Measurements from ENCODE around the gene GRIK4. TPM values are rescaled to one million over a fixed set of nuclear protein-coding genes. Genes with fewer than 3 reads are reported as not detected.

Gene GRIK4
- total and polyA plus RNA-seq, 2 donors from 2014 or later: 0.25 TPM; not detected in 1

DNA sequence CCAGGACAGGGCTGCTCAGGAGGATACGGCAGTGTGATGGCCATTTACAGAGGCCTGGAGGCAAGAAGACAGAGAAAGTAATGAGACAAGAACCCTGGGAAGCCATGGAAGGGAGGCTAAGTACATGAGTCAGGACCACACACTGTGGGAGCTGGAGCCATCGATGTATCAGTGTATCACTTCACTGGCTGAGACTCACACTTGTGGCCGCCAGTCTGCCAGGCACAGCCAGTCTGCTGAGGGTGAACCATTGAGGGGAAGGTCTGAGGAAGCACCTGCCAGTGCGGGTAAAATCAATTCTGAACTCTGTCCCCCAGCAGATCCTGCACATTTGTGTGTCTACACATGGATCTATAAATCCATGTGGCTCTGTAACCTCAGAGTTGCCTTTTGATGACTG, 195.6 kb downstream of the GRIK4 start:
- intact Hi-C loops (cut with DNase I): no loop called here
- Histone ChIP-seq H3K27me3 (ENCODE audit: control insufficient read depth, insufficient read depth, low read length) (no peaks in the 10 kb centered on the region), H3K9ac (ENCODE audit: low read length in 3 of 3) (no peak overlapping the region), H3K27ac (ENCODE audit: low read depth in 2 of 2, low read length in 2 of 2) (no peak overlapping the region), H3K4me1 (ENCODE audit: control insufficient read depth in 2 of 3, insufficient read depth in 2 of 3, low read depth in 1 of 3, low read length in 3 of 3) (peaks cover 0 to 3% (median 3%) of the 10 kb centered on the region in 3 donors), H3K4me3 (ENCODE audit: low read length in 3 of 3) (no peak overlapping the region), H3K36me3 (ENCODE audit: control insufficient read depth in 2 of 3, insufficient read depth in 3 of 3, low read length in 3 of 3) (no peaks in the 10 kb centered on the region), H3K9me3 (ENCODE audit: control insufficient read depth in 2 of 3, insufficient read depth in 1 of 3, low read length in 3 of 3) (peaks cover 0 to 6% (median 3%) of the 10 kb centered on the region in 3 donors)
- no peak for DNase-seq
- TF ChIP-seq, protein P1, sequence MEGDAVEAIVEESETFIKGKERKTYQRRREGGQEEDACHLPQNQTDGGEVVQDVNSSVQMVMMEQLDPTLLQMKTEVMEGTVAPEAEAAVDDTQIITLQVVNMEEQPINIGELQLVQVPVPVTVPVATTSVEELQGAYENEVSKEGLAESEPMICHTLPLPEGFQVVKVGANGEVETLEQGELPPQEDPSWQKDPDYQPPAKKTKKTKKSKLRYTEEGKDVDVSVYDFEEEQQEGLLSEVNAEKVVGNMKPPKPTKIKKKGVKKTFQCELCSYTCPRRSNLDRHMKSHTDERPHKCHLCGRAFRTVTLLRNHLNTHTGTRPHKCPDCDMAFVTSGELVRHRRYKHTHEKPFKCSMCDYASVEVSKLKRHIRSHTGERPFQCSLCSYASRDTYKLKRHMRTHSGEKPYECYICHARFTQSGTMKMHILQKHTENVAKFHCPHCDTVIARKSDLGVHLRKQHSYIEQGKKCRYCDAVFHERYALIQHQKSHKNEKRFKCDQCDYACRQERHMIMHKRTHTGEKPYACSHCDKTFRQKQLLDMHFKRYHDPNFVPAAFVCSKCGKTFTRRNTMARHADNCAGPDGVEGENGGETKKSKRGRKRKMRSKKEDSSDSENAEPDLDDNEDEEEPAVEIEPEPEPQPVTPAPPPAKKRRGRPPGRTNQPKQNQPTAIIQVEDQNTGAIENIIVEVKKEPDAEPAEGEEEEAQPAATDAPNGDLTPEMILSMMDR (IDR thresholded peaks at IDR 0.05; ENCODE audit: borderline replicate concordance, extremely low read depth, insufficient read depth): no peak
- no peak for FAIRE-seq

DNA sequence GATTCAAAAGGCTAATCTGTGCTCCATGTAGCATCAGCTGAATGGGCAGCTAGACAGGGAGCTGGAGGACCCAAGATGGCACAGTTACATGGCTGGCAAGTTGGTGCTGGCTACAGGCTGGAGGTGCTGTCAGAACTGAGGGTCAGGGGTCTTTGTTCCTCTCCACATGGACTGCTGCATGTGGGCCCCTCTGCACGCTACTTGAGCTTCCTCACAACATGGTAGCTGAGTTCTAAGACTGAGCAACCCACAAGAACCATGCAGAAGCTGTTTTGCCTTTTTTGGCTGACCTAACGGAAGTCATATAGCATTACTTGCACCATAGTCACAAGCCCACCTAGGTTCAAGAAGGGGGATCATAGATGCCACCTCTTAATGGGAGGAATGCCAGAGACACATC, 196.1 kb downstream of the GRIK4 start:
- Histone ChIP-seq H3K27ac (ENCODE audit: low read depth in 2 of 2, low read length in 2 of 2) (no peak overlapping the region), H3K4me3 (ENCODE audit: low read length in 3 of 3) (no peak overlapping the region), H3K9me3 (ENCODE audit: control insufficient read depth in 2 of 3, insufficient read depth in 1 of 3, low read length in 3 of 3) (peaks cover 0 to 6% (median 3%) of the 10 kb centered on the region in 3 donors), H3K9ac (ENCODE audit: low read length in 3 of 3) (no peak overlapping the region), H3K4me1 (ENCODE audit: control insufficient read depth in 2 of 3, insufficient read depth in 2 of 3, low read depth in 1 of 3, low read length in 3 of 3) (peaks cover 0 to 3% (median 3%) of the 10 kb centered on the region in 3 donors), H3K27me3 (ENCODE audit: control insufficient read depth, insufficient read depth, low read length) (no peaks in the 10 kb centered on the region), H3K36me3 (ENCODE audit: control insufficient read depth in 2 of 3, insufficient read depth in 3 of 3, low read length in 3 of 3) (no peaks in the 10 kb centered on the region)
- FAIRE-seq (no peak), DNase-seq (peak in 1 of 5 donors; percentile 14)
- intact Hi-C loops (cut with DNase I): no loop called here
- TF ChIP-seq, protein P1 (IDR thresholded peaks at IDR 0.05; ENCODE audit: borderline replicate concordance, extremely low read depth, insufficient read depth): no peak

DNA sequence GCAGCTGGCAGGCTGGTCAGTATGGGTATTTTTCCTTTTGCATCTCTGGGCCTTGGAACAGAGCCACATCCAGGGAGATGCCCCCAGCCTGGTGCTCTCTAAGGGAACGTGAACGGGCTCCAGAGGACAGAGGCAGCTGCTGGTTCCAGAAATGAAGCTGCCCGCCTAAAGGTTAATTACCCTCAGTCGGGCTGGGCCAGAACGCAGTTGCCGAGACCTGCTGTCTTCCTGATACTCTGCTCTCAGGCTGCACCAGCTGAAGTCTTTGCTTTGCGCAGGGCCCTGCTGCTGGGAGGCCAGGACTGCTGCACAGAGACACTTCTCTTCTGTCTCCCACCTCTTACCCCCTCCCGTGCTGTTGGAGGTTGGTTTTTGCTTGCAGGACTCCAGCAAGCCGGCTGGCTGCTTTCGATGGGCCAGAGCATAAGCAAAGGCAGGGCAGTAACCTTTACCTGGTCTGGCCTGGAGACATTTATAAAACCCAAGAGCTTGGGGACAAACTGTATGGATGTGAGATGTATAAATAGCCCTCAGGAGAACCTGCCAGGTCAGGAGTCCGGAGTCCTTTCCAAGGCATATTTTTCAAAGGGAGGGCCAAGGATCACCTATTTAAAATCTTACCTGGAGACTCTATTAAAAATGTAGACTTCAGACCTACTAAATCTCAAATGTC, 197.1 kb downstream of the GRIK4 start:
- TF ChIP-seq, protein P1 (IDR thresholded peaks at IDR 0.05; ENCODE audit: borderline replicate concordance, extremely low read depth, insufficient read depth): no peak
- no peaks in the 10 kb centered on the region for H3K36me3 ChIP-seq (ENCODE audit: control insufficient read depth in 2 of 3, insufficient read depth in 3 of 3, low read length in 3 of 3)
- intact Hi-C loops (cut with DNase I): no loop called here
- no peaks in the 10 kb centered on the region for H3K27me3 ChIP-seq (ENCODE audit: control insufficient read depth, insufficient read depth, low read length)
- H3K9ac ChIP-seq (ENCODE audit: low read length in 3 of 3): no peak overlapping the region
- H3K4me3 ChIP-seq (ENCODE audit: low read length in 3 of 3): no peak overlapping the region
- no peak for FAIRE-seq
- peaks cover 0 to 6% (median 3%) of the 10 kb centered on the region in 3 donors for H3K9me3 ChIP-seq (ENCODE audit: control insufficient read depth in 2 of 3, insufficient read depth in 1 of 3, low read length in 3 of 3)
- no peak overlapping the region for H3K27ac ChIP-seq (ENCODE audit: low read depth in 2 of 2, low read length in 2 of 2)
- DNase-seq: peak in 1 of 5 donors; percentile 27
- H3K4me1 ChIP-seq (ENCODE audit: control insufficient read depth in 2 of 3, insufficient read depth in 2 of 3, low read depth in 1 of 3, low read length in 3 of 3): peaks cover 3% of the 10 kb centered on the region in 3 donors

Measured in kidney (tissue), 14 donors.